GM21526 (cell line): ENCODE data around the gene CRYGC.

ENCODE experiments used
- ATAC-seq: cut with Tn5 transposase; IDR thresholded peaks from one replicate; pipeline ENCODE4 v1.9.1; 2021; ENCODE audit warnings: moderate library complexity; ENCODE audit not compliant: unreplicated experiment, low FRiP score

CRYGC gene

DNA sequence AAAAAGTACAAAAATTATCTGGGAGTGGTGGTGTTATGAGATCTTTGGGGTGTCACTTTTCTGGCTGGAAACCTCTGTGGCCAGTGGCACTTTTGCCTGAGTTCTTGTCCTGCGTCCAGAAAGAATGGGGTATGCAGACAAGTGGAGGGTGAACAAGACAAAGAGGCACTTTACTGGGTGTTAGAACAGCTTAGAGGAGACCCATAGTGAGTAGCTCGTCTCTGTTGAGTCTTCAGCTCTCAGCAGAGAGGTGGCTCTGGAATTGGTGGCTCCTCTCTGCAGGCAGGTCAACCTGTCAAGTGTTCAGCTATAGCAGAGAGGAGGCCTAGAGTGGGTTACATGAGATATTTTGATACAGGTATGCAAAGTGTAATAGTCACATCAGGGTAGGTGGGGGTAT lies 31.4 kb downstream of the CRYGC start:
- no peak for ATAC-seq

DNA sequence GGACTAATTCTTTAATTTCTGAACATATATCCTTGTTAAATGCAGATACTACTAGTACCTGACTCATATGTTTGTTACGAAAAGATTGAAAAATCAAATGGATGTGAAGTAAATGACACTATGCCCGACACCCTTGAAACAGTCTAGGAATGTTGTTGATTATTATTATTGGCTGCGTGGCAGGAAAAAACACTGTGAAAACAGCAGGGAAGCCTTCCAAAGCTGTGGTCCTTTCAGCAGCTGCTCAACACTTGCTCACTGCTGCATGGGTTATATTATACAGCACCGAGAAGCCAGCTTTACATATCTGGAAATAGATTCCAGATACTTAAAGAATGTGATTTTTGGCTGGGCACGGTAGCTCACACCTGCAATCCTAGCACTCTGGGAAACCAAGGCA lies 31.8 kb downstream of the CRYGC start:
- no peak for ATAC-seq

DNA sequence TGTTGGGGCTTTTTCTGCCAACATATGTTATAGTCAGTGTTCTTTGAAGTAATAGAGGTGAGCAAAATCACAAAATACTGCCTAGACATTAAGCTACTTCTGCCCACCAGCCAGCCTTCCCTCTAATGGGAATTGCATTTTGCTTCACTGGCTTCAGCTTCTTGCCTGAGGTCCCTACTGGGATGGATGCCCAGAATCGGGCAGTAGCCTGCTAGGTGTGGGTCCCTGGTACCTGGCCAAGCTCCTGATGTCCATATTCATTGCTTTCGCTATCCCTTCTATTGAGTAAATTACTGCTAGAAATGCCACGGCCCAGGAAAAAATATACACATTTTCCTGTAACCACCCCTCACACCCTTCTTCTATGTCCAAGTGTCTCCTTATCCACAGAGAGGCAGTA lies 32.3 kb downstream of the CRYGC start:
- ATAC-seq: no peak

DNA sequence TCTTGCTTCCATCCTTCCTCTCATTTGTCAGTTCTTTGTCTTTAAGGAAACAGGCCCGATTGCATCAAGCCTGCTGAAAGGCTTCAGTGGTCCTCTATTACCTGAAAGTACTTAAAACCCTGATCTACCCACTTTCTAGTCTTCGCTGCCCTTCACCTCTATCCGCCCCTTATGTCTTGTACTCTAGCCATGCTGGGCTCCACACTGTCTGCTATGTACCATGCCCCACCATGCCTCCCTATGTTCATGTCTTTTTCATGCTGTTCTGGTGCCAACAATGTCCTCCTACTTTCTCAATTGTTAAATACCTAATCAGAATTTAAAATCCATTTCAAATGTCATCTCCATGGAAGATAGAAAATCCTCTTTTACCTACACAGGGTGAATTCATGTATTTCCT lies 33.5 kb downstream of the CRYGC start:
- no peak for ATAC-seq

DNA sequence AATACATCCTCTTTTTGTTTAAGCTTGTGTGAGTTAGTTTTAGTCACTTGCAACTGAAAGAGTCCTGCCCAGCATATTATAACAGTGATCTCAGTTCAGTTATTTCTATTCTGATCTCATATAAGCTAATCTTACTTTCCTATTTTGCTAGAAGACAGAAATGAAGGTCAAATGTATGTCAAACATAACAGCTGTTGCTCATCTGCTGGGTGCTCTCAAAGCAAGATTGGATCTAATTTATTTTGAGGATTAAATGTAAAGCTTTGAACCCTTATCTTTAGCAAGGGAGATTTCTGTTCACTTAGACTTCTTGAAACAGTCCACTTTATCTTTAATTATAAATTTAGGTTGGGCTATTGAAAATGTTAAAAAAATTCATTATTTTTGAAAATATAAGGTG lies 36.5 kb downstream of the CRYGC start:
- ATAC-seq: no peak

DNA sequence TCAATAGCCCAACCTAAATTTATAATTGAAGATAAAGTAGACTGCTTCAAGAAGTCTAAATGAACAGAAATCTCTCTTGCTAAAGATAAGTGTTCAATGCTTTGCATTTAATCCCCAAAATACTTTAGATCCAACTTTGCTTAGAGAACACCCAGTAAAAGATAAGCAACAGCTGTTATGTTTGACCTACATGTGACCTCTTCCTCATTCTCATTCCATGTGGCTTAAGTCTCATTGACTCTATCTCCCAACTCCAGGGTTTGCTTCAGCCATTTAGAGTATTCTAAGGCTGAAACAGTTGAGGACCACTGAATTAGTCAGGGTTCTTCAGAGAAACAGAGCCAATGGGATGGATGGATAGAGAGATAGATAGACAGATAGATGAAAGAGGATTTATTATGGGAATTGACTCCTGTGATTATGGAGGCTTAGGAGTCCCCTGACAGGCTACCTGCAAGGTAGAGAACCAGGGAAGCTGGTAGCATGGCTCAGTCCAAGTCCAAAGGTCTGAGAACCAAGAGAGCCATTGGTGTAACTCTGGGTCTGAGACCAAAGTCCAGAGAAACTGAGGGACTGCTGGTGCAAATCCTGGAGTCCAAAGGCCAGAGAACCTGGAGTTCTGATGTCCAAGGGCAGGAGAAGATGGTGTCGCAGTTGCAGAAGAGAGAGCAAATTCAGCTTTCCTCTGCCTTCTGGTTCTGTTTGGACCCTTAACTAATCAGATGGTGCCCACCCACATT lies 37.4 kb downstream of the CRYGC start:
- no peak for ATAC-seq

DNA sequence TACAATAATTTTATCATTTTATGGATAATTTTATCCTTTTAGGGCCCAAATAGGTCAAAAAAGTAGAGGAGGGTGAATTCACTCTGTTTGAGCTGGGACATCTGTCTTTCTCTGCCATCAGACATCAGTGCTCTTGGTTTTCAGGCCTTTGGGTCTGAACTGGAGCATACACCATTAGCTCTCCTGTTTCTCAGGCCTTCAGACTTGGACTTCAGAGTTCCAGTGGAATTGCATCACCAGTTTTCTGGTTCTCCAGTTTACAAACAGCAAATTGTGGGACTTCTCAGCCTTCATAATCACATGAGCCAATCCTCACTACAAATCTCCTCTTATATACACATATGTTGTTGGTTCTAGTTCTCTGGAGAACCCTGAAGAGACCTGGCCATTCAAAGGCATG lies 39.2 kb downstream of the CRYGC start:
- ATAC-seq: no peak

DNA sequence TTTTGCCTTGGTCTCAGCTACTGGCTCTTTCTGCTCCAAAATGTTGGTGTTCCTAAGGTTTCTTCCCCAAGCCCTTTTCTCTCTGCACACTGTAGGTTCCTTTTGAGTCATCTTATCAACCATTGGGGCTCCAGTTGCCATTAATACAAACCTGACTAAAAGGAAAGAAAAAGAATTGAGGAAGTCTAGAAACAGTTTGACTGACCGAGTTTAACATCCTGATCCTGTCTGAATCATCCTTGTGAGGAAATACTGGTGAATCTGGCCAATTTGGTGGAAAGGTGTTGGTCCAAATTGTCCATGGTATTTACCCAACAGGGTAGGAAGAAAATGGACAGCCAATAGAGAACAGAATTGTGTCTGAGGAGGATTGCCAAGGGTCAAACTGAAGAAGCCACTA lies 43.6 kb downstream of the CRYGC start:
- no peak for ATAC-seq

DNA sequence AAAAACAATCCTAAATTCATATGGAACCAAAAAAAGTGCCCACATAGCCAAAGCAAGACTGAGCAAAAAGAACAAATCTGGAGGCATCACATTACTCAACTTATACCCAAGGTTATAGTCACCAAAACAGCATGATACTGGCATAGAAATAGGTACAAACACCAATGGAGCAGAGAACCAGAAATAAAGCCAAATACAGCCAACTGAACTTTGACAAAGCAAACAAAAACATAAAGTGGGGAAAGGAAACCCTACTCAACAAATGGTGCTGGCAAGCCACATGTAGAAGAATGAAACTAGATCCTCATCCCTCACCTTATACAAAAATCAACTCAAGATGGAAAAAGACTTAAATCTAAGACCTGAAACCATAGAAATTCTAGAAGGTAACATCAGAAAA lies 45.8 kb downstream of the CRYGC start:
- ATAC-seq: no peak
